HG03432 (cell line): ENCODE results near the gene SNX17.
"Not testable (repeated sequence)": the region's sequence is repeated elsewhere in the genome, so short reads cannot be mapped to it uniquely, and the experiment has no call there.

Experiments
- ATAC-seq: cut with Tn5 transposase; IDR thresholded peaks from one replicate; pipeline ENCODE4 v1.9.1; 2021; ENCODE audit warnings: mild to moderate bottlenecking, moderate library complexity; ENCODE audit not compliant: unreplicated experiment

Gene SNX17

GRCh38 chr2:27370026-27370815, at the start of gene SNX17, which contains the start of gene EIF2B4:
SNX17 (plus strand) TSS chr2:27370616; CDS start chr2:27370744, 128 bp downstream.
EIF2B4 (minus strand) TSS chr2:27370338; CDS start chr2:27370314, 24 bp downstream.
- peak; percentile 90 for ATAC-seq

DNA sequence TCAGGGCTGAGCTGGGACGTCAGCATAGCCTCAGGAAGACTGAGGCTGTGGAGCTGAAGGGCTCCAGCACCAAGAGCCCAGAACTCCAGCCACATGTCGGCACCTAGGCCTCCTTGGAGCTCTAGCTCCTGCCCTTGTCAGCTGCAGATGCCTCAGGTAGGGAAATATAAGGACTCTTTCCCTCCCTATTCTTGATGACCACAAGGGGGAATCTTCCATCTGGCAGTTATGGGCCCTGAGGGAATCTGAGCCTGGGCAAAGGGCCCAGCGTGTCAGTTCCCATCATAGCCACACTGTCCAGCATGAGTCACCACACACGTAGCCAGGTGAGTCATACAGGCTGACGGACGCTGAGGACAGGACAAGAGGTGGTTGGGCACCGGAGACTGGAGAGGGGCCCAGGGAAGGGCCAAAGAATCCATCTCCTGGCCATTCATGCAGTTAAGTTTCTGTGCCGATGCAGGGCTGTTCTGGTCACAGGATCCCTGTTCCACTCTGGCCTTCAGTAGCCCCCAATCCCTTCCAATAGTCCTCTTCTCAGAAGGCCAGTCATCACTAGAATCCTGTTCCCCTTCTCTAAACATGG, 49.4 kb upstream of the SNX17 start:
- ATAC-seq, result no peak

GRCh38 chr2:27322301-27322765, 48.1 kb upstream of the SNX17 start:
- ATAC-seq, result peak; percentile 33

- peak; percentile 94 for ATAC-seq
Measured at GRCh38 chr2:27322766-27323595, 47.4 kb upstream of the SNX17 start, which contains the start of gene MPV17. MPV17 (minus strand) TSS chr2:27323097; CDS start chr2:27322517, 580 bp downstream.

DNA sequence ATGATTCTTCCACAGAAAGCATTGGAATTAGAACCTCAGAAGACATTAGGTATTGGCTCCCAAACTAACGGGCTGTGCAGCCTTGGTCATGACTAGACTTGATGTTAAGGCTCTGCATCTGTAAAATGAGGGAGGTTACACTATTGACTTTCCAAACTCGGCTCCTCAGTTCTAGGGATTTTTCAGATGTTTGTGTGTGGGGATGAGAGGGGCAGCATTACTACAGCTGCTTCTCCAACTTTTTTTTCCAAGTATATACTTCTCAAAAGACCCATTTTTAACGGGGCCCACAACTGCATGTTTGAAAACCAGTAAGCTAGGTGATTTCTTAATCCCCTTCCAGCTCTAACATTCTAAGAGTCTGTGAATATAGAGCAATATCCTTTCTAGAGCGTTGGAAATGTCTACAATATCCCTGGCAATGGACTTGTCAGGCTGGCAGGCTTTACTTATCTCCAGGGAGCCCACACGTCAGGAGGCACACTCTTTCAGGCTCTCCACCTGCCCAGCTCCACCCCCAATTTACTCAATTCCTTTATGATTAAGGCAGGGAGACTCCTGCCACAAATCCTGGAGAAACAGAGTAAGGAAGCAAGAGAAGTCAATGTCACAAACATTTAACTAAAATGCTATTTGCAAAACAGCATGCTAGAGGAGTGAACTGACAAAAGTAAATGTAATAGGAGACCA, 46.7 kb upstream of the SNX17 start:
- no peak for ATAC-seq

DNA sequence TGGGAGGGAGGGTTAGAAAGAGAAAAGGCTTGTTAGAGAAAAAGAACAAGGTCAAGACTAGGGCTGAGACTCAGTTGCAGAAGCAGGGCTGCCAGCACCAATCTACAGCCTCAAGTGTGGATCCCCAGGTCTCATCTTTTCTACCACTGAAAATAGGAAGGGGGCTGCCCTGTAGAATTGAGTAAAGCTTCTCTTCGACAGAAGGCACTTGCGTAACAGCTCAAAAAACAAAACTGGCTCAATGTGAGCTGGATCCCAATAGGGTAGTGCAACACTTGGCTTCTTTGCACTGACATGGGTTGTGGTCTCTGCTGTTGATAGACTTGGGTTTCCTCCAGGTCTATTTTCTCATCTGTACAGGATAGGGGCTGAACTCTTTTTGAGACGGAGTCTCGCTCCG, 45.7 kb upstream of the SNX17 start:
- ATAC-seq, result no peak

DNA sequence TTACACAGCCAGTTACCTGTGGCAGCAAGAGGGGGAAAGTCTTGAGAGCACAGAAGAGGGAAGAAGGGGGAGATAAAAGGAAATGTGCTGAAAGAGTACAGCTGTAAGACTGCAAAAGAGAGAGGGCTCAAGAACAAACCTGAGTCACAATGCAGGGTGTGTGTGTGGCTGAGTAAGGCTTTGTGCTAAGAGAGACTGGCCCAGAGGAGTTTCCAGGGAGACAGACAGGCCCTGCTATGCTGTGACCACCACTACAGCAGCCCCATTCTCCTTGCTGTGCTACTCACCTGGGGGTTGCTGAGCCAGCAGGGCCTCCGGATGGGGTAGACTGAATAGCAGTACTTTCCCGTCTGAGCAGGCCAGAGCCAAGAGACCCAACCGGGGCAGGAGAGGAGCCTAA, 35.1 kb upstream of the SNX17 start:
- ATAC-seq, result no peak

- no peak for ATAC-seq
Measured at GRCh38 chr2:27336173-27336572, 34.2 kb upstream of the SNX17 start.

DNA sequence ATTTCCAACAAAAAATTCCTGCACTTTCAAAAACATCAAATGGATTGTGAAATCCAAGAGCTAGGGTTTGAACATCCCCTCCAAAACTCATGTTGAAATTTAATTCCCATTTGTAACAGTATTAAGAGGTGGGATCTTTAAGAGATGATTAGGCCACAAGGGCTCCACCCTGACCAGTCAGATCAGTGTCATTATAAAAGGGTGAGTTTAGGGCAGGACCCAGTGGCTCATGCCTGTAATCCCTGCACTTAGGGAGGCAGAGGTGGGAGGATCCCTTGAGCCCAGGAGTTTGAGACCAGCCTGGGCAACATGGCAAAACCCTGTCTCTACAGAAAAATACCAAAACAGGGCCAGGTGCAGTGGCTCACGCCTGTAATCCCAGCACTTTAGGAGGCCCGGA, 22.8 kb upstream of the SNX17 start:
- no peak for ATAC-seq

GRCh38 chr2:27350106-27350693, 20.2 kb upstream of the SNX17 start:
- no peak for ATAC-seq

GRCh38 chr2:27351802-27352598, 18.4 kb upstream of the SNX17 start:
- no peak for ATAC-seq

GRCh38 chr2:27353386-27353761, 17.0 kb upstream of the SNX17 start:
- not testable (repeated sequence) for ATAC-seq

- no peak for ATAC-seq
Measured at GRCh38 chr2:27353762-27354596, 16.4 kb upstream of the SNX17 start.

GRCh38 chr2:27354597-27354927, 15.9 kb upstream of the SNX17 start:
- no peak for ATAC-seq

DNA sequence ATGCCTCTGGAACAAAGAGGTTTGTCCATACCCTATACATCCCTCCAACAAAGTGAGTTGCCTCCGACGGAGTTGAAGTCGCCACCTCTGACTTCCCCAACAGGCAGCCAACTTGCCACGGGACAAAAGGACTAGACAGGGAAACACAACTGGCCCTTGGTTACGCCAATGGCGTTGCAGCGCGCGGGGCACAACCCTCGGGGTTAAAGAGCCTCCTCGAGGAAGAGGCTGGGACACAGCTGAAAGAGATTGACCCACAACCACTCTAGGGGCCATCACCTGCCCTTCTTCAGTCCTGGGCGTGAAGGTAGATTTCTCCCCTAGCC, 14.4 kb upstream of the SNX17 start:
- peak; percentile 28 for ATAC-seq

DNA sequence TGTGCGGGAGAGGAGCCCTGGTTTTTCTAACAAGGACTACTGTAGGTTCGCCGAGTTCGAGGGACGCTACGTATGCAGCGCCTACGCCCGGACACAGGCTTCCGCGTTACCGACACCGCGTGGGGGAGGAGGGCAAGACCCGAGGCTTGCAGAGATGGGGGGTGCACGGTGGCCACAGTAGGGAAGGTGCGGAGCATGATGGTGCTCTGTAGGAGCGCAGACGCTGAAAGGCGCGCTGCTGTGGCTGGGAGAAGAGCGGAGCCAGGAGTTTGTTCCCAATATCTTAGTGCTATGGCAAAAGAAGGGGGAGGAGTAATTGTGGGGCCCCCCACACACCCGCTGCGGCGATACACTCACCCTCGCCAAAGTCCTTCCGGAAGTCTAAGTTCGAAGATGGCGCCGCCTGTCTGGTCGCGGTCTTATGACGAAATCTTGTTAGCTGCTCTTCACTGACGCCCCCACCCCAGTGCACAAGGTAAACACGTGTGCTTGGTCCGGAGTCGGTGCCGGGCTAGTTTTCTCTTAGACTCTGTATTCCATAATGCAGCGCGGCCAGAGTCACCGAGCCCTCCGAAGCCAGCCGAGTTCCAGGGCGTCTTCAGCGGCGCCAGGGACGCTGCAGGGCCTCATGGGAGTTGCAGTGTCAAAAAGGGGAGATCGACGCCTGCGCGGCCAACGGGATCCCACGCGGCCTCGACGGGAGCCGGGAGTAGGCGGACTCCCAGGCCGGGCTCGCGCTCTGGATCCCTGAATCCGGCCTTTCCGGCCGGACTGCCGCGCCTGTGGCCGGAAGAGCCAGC, 13.8 kb upstream of the SNX17 start, which contains the start of gene GTF3C2:
Gene GTF3C2, minus strand, starts transcription at position 383 of the 800 bp plus-strand sequence. CDS start 13,210 bp downstream, outside the sequence.
- ATAC-seq, result peak; percentile 86

- no peak for ATAC-seq
Measured at GRCh38 chr2:27362678-27363420, 7.6 kb upstream of the SNX17 start.
